K562 (cell line): Measurements from ENCODE around the gene ZNF738. TPM values are rescaled to one million over a fixed set of nuclear protein-coding genes. Genes with fewer than 3 reads are reported as not detected.

Experiments used
- ASH1L ChIP-seq: fragments of 450-650 bp; IDR thresholded peaks from 2 replicates; pipeline ENCODE4 v1.6.1; 2018; ENCODE audit warnings: borderline replicate concordance, mild to moderate bottlenecking, low read depth; ENCODE audit not compliant: partially characterized antibody
- BRD9 ChIP-seq: fragments of 450-650 bp; IDR thresholded peaks from 2 replicates; pipeline ENCODE4 v1.6.1; 2018; ENCODE audit warnings: low read depth; ENCODE audit not compliant: partially characterized antibody
- CC2D1A ChIP-seq: fragments of 450-650 bp; IDR thresholded peaks from 2 replicates; pipeline ENCODE4 v1.6.1; 2017; ENCODE audit warnings: mild to moderate bottlenecking
- E2F8 ChIP-seq: fragments of 450-650 bp; IDR thresholded peaks from 2 replicates; pipeline ENCODE4 v1.7.1; 2018; ENCODE audit warnings: mild to moderate bottlenecking, low read depth; ENCODE audit not compliant: partially characterized antibody
- FOXK2 ChIP-seq, 2 experiments: fragments of 450-650 bp; IDR thresholded peaks in 1 of 2; conservative IDR thresholded peaks in 1 of 2; 2 replicates each; pipeline ENCODE4 v1.6.1; 2016; ENCODE audit warnings: low read depth in 2 of 2, mild to moderate bottlenecking in 1 of 2
- GABPB1 ChIP-seq: sonication (generic); formaldehyde crosslinking; IDR thresholded peaks from 2 replicates; pipeline ENCODE4 v1.8.0; 2022; ENCODE audit warnings: mild to moderate bottlenecking, missing genetic modification reagents
- GATAD2B ChIP-seq: fragments of 450-650 bp; IDR thresholded peaks from 2 replicates; pipeline ENCODE4 v1.6.1; 2017; ENCODE audit warnings: mild to moderate bottlenecking, borderline replicate concordance
- NFYB ChIP-seq: IDR thresholded peaks from 2 replicates; pipeline ENCODE4 v1.6.1; 2011; ENCODE audit warnings: mild to moderate bottlenecking, moderate library complexity; ENCODE audit not compliant: insufficient read length; ENCODE audit errors: extremely low read depth
- PBX2 ChIP-seq, 2 experiments: IDR thresholded peaks in 1 of 2; conservative IDR thresholded peaks in 1 of 2; 2 replicates each; pipeline ENCODE4 v1.6.1; 2016; ENCODE audit warnings: low read depth in 2 of 2, mild to moderate bottlenecking in 1 of 2, missing compliant biosample characterization in 1 of 2, missing genetic modification characterization in 1 of 2, moderate library complexity in 1 of 2
- TAF7 ChIP-seq: fragments of 450-650 bp; IDR thresholded peaks from 2 replicates; pipeline ENCODE4 v1.6.1; 2016; ENCODE audit warnings: missing genetic modification characterization, missing compliant biosample characterization
- ZC3H4 ChIP-seq: sonication (generic); formaldehyde crosslinking; IDR thresholded peaks from 2 replicates; pipeline ENCODE4 v1.9.0; 2021; ENCODE audit warnings: missing genetic modification reagents, borderline replicate concordance
- ZNF511 ChIP-seq: sonication (generic); formaldehyde crosslinking; IDR thresholded peaks from 2 replicates; pipeline ENCODE4 v1.8.0; 2022; ENCODE audit warnings: mild to moderate bottlenecking, missing genetic modification reagents
- polyA plus RNA-seq, 8 experiments: library from polyadenylated mRNA; depleted of rRNA in 4 of 8; stranded (reverse) in 5 of 8; unstranded in 3 of 8; fragments of >200 nt; fragmentation: Nextera tagmentation in 2 of 8; fragmentation: Illumina TruSeq in 1 of 8; extraction: Ambion mirVana in 2 of 8; extraction: Trizol in 1 of 8; gene quantifications; 2 replicates each; pipeline versions ENCODE4 v1.2.1 to v1.2.3, GENCODE V29; 2011 to 2014; ENCODE audit warnings: inconsistent platforms in 1 of 8, missing spikeins in 1 of 8
- total RNA-seq, 7 experiments: library from RNA; depleted of rRNA in 6 of 7; stranded (reverse); fragments of >200 nt in 6 of 7; fragmentation: Illumina TruSeq in 2 of 7; extraction: Trizol in 2 of 7; gene quantifications; 2 replicates each; pipeline versions ENCODE4 v1.2.1 to v1.2.3, GENCODE V29; 2011 to 2021; ENCODE audit warnings: low replicate concordance in 1 of 7

The ZNF738 gene
- total and polyA plus RNA-seq, 9 of the 15 experiments (the other 6 are each of a cell fraction or from before 2014, with no cell fraction given): 5.6 to 15.0 (median 8.6) TPM

GRCh38 chr19:21396893-21397572, 38.2 kb downstream of the ZNF738 start, which contains the start of gene ZNF493 (continued):
- TF ChIP-seq E2F8 (peak; percentile 52), ZNF511 (CRISPR knock-in tag) (peak; percentile 68; the same call in 1 of the 2 replicates), ZC3H4 (no peak), NFYB (peak; percentile 80), CC2D1A (0 out of 2 replicates have a peak, but pooled peaks have one; percentile 43), FOXK2 (conservative IDR thresholded peaks at IDR 0.05 in 1 of 2, IDR thresholded peaks at IDR 0.05 in 1 of 2; ENCODE audit: low read depth in 2 of 2) (peak; percentile 49 to 61; a peak in 2 of 4 replicates), ASH1L (peak; percentile 88), PBX2 (CRISPR knock-in tag; IDR thresholded peaks at IDR 0.05; ENCODE audit: low read depth) (peak; percentile 86), PBX2 (tag; conservative IDR thresholded peaks at IDR 0.05; ENCODE audit: low read depth) (peak; percentile 98), BRD9 (peak; percentile 45), GATAD2B (no peak), TAF7 (tag) (peak; percentile 52; the same call in 1 of the 2 replicates), GABPB1 (CRISPR knock-in tag) (peak; percentile 74)
